BLaER1 treated with 17β-estradiol and CSF1 and Interleukin-3, amounts not matched to agents 10 nM and 100 nM (cell line): ENCODE measurements around the gene RNLS.
"Not testable (repeated sequence)": the region's sequence is repeated elsewhere in the genome, so short reads cannot be mapped to it uniquely, and the experiment has no call there.

Experiments used
- H3K27ac ChIP-seq, 11 experiments: shearing (Covaris generic); formaldehyde crosslinking; 2 replicates each; pipeline ENCODE4 v1.8.1; 2022
- H3K27me3 ChIP-seq, 11 experiments: shearing (Covaris generic); formaldehyde crosslinking; 2 replicates each; pipeline ENCODE4 v1.8.1; 2022
- H3K36me3 ChIP-seq, 11 experiments: shearing (Covaris generic); formaldehyde crosslinking; 2 replicates each; pipeline ENCODE4 v1.8.1; 2022
- H3K4me1 ChIP-seq, 10 experiments: shearing (Covaris generic); formaldehyde crosslinking; 2 replicates each; pipeline ENCODE4 v1.8.1; 2022
- H3K4me2 ChIP-seq, 11 experiments: shearing (Covaris generic); formaldehyde crosslinking; 2 replicates each; pipeline ENCODE4 v1.8.1; 2022
- H3K4me3 ChIP-seq, 10 experiments: shearing (Covaris generic); formaldehyde crosslinking; 2 replicates each; pipeline ENCODE4 v1.8.1; 2022
- H3K9ac ChIP-seq, 11 experiments: shearing (Covaris generic); formaldehyde crosslinking; 2 replicates each; pipeline ENCODE4 v1.8.1; 2022
- H3K9me3 ChIP-seq, 11 experiments: shearing (Covaris generic); formaldehyde crosslinking; replicated peaks in 1 of 11; 2 replicates each; pipeline ENCODE4 v1.8.1; 2022
- H4K20me1 ChIP-seq, 11 experiments: shearing (Covaris generic); formaldehyde crosslinking; 2 replicates each; pipeline ENCODE4 v1.8.1; 2022
- Cebpa-rat ChIP-seq, 11 experiments: shearing (Covaris generic); IDR thresholded peaks; 2 replicates each; pipeline ENCODE4 v1.8.1; 2022

Gene RNLS

DNA sequence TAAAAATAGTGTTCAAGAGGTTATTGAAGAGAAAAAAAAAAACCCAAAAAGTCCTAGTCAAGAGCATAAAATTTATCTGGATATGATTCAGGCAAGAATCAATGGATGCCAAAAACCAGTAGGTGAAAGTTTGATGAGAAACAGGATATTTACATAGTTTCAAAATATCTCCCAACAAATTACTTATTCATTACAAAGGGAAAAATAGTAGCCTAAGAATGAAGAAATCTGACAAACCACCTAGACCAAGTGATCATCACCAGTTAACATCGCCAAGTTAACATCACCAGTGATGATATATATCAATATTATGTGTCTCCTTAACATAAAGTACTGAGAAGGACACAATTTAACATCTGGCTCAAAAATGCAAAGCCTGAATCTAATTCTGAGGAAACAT is 85.2 kb downstream of the RNLS start:
- no peak overlapping the region for H3K27ac ChIP-seq
- no peaks in the 10 kb centered on the region for H3K36me3 ChIP-seq
- peaks cover 0 to 27% (median 12%) of the 10 kb centered on the region in 10 experiments; a peak in 10 of 20 replicates for H3K4me1 ChIP-seq
- H3K9me3 ChIP-seq, result no peaks in the 10 kb centered on the region; a peak in 1 of 22 replicates
- H3K4me2 ChIP-seq, result no peak overlapping the region
- H3K4me3 ChIP-seq, result no peak overlapping the region
- H3K9ac ChIP-seq, result no peak overlapping the region
- H4K20me1 ChIP-seq, result no peaks in the 10 kb centered on the region
- no peak for TF ChIP-seq Cebpa-rat (IDR thresholded peaks at IDR 0.05)
- no peaks in the 10 kb centered on the region for H3K27me3 ChIP-seq

DNA sequence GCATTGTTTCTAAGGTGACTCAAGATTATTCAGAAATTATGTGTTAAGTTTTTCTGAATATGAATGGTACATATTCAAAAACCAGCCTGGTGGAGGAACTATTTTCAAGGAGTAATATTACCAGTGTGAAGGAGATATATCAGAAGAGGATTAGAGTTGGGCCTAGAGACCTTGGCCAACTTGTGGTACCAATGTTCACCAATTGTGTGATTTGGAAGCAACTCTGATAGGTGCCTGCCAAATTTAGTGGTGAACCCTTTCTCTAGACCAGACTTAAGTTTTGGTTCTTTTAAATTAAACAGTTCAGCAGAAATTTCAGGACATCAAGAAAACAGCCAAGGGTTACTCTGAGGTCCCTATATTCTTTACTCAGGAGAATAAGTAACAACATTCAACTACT is 88.6 kb downstream of the RNLS start:
- Histone ChIP-seq H4K20me1 (no peaks in the 10 kb centered on the region), H3K9ac (no peak overlapping the region), H3K9me3 (no peaks in the 10 kb centered on the region), H3K36me3 (no peaks in the 10 kb centered on the region), H3K27ac (no peak overlapping the region), H3K4me2 (peak overlapping the region in 7 of 11 experiments; percentile 2 to 46 (median 31); a peak in 8 of 22 replicates), H3K27me3 (no peaks in the 10 kb centered on the region), H3K4me3 (no peak overlapping the region), H3K4me1 (peaks cover 17 to 54% (median 39%) of the 10 kb centered on the region in 10 experiments)
- no peak for TF ChIP-seq Cebpa-rat (IDR thresholded peaks at IDR 0.05)

DNA sequence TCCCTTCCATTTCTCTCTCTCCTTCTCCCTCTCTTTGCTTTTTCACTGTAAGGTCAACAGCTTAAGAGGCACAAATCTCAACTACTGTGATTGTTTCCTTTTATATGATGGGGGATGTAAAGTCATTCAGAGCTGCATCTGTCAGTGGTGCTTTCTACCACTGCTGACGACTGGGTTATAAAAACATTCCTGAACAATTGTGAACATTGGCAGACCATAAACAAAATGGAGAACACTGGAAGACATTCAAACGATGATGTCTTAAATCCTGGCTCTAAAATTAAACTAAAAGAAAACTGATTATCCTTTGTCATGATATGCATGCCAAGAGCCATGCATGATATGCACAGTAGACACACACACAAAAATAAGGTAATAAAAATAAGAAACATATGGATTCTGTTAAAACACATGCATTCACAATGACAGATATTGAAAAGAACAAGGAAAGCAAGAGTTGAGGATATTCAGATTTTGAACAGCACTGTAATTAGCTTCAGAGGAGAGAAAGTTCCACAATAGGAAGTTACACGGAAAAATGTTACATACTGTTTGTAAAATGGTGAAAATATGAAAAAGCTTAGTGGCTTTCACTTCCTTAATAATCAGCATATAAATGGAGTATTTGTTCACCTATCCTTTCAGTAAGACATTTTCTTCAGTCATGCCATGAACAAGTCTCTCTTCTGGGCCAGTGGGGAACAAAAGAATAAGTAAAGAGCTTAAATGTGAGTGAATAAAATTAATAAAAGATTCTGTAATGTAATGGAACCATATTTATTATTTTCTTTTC is 89.2 kb downstream of the RNLS start:
- no peaks in the 10 kb centered on the region for H3K9me3 ChIP-seq
- no peaks in the 10 kb centered on the region for H4K20me1 ChIP-seq
- no peak overlapping the region for H3K27ac ChIP-seq
- peak overlapping the region in 4 of 11 experiments; percentile 2 to 36 (median 33); a peak in 4 of 22 replicates for H3K4me2 ChIP-seq
- no peaks in the 10 kb centered on the region for H3K36me3 ChIP-seq
- no peak overlapping the region for H3K4me3 ChIP-seq
- TF ChIP-seq Cebpa-rat (IDR thresholded peaks at IDR 0.05), result no peak
- H3K4me1 ChIP-seq, result peaks cover 17 to 59% (median 42%) of the 10 kb centered on the region in 10 experiments
- H3K9ac ChIP-seq, result no peak overlapping the region
- no peaks in the 10 kb centered on the region for H3K27me3 ChIP-seq

DNA sequence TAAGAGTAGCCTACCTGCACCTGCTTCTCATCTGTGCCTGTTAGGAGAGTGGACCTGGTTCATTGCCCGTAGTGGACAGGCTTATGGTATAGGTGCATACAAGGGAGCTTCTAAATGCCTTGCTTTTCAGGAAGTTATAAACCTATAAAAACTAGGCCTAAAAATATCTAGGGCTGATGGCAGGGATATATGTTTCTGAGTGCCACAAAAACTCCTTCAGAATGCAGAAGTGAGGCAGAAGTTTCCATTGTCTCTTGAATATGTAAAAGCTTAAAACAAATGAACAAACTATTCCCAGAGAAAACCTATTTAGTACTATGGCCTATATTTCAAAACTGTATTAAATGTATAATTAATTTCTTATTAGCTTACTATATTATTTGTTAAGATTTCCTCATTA is 91.8 kb downstream of the RNLS start:
- Histone ChIP-seq H3K36me3 (no peaks in the 10 kb centered on the region), H3K9me3 (peaks cover 0 to 5% (median 0%) of the 10 kb centered on the region in 11 experiments; a peak in 1 of 22 replicates), H3K4me3 (peak overlapping the region in 1 of 10 experiments; percentile 22; a peak in 1 of 20 replicates), H3K27me3 (no peaks in the 10 kb centered on the region), H3K9ac (peak overlapping the region in 6 of 11 experiments; percentile 8 to 60 (median 38); a peak in 7 of 22 replicates), H3K27ac (peak overlapping the region in 8 of 11 experiments; percentile 67 to 81 (median 75); a peak in 16 of 22 replicates), H3K4me1 (peaks cover 17 to 57% (median 42%) of the 10 kb centered on the region in 10 experiments), H3K4me2 (peak overlapping the region; percentile 31 to 88 (median 70); a peak in 21 of 22 replicates), H4K20me1 (no peaks in the 10 kb centered on the region)
- no peak for TF ChIP-seq Cebpa-rat (IDR thresholded peaks at IDR 0.05)

DNA sequence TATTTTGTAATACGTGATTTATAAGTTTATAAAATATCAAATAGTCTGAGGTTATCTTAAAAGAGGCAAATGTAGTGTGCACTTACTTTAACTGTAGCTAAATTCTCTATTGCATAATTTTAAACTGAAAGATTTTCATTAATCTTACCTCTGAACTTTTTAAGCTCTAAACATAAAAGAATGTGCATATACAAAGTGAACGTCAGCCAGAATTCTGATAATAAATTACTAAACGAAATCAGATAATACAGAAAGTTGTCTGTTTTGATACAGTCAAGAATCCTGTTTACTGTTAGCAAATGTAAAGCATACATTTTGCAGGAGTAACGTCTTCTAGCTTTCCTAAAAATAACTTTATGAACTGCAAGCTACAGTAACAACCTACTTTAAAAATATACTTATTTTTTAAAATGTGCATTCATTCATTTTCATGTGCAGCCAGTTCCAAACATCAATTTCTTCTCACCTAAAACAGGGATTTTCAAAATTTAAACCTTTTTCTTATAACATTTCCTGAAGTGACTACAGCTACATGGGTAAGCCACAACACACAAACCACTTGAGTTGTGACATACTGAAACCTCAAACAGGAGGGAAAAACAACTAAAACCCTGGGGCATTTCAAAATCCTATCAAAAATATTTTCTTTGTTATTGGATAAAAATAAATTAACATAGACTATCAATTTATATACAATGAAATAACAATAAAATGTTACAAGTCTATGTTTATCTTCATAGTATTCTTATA is 92.7 kb downstream of the RNLS start:
- Histone ChIP-seq H3K4me3 (no peak overlapping the region), H3K27me3 (no peaks in the 10 kb centered on the region), H3K9ac (peak overlapping the region in 5 of 11 experiments; percentile 8 to 52 (median 36); a peak in 6 of 22 replicates), H4K20me1 (no peaks in the 10 kb centered on the region), H3K27ac (peak overlapping the region in 8 of 11 experiments; percentile 67 to 81 (median 75); a peak in 16 of 22 replicates), H3K4me1 (peaks cover 17 to 48% (median 33%) of the 10 kb centered on the region in 10 experiments), H3K9me3 (peaks cover 0 to 5% (median 0%) of the 10 kb centered on the region in 11 experiments; a peak in 1 of 22 replicates), H3K36me3 (no peaks in the 10 kb centered on the region), H3K4me2 (peak overlapping the region; percentile 31 to 88 (median 70); a peak in 19 of 22 replicates)
- peak in 1 of 11 experiments; percentile 63; a peak in 2 of 22 replicates for TF ChIP-seq Cebpa-rat (IDR thresholded peaks at IDR 0.05)

DNA sequence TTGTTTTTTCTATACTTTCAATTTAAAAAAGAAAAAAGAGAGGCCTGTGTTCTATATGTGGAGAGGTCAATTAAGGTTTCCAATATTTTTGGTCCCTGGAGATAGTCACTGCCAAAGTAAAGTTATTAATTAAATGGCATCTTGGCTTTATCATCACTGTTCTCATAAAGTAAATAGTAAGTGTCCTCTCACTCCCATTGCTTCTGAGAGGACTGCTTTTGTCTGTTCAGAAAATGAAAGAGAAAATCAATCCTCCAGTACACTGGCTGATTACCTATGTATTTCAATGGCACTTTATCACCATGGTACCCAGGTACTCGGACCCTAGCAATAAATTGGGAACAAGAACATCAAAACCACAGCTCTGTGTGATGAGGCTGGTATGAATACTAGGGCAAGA is 94.0 kb downstream of the RNLS start:
- Histone ChIP-seq H3K4me2 (peak overlapping the region in 4 of 11 experiments; percentile 1 to 88 (median 54); a peak in 3 of 22 replicates), H3K9me3 (peaks cover 0 to 5% (median 0%) of the 10 kb centered on the region in 11 experiments; a peak in 1 of 22 replicates), H3K4me3 (no peak overlapping the region), H3K36me3 (no peaks in the 10 kb centered on the region), H3K27ac (peak overlapping the region in 3 of 11 experiments; percentile 75 to 77 (median 76); a peak in 3 of 22 replicates), H4K20me1 (no peaks in the 10 kb centered on the region), H3K9ac (no peak overlapping the region), H3K4me1 (peaks cover 17 to 37% (median 29%) of the 10 kb centered on the region in 10 experiments), H3K27me3 (no peaks in the 10 kb centered on the region)
- no peak for TF ChIP-seq Cebpa-rat (IDR thresholded peaks at IDR 0.05)

DNA sequence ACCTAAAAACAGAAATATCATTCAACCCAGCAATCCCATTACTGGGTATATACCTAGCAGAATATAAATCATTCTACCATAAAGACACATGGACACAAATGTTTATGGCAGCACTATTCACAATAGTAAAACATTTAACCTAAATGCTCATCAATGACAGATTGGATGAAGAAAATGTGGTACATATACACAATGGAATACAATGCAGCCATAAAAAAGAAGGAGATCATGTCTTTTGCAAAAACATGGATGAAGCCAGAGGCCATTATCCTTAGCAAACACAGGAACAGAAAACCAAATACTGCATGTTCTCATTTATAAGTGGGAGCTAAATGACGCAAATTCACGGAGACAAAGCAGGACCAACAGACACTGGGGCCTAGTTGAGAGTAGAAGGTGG is 96.3 kb downstream of the RNLS start:
- H3K9me3 ChIP-seq, H3K9ac ChIP-seq, H3K36me3 ChIP-seq, H3K4me2 ChIP-seq, H3K27ac ChIP-seq, H3K27me3 ChIP-seq, H3K4me3 ChIP-seq, H4K20me1 ChIP-seq: not testable (repeated sequence)
- peaks cover 17 to 28% (median 22%) of the 10 kb centered on the region in 10 experiments for H3K4me1 ChIP-seq

DNA sequence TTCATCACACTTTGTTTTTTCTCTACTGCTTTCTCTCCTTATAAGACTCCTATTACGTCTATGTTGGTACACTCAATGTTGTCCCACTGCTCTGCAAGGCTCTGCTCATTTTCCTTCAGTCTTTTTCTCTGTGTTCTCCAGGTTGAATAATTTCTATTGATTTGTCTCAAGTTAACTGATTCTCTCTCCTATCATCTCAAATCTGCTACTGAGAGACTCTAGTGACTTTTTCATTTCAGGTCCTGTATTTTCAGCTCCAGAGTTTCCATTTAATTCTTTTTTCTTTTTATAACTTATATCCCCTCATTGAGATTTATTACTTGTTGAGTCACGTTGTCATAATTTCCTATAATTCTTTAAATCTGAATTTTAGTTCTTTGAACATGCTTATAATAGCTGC is 100.9 kb downstream of the RNLS start:
- Histone ChIP-seq H3K9me3 (peaks cover 0 to 5% (median 0%) of the 10 kb centered on the region in 11 experiments; a peak in 2 of 22 replicates), H3K36me3 (no peaks in the 10 kb centered on the region), H3K27ac (no peak overlapping the region), H3K4me3 (no peak overlapping the region), H3K9ac (no peak overlapping the region), H4K20me1 (no peaks in the 10 kb centered on the region), H3K27me3 (no peaks in the 10 kb centered on the region), H3K4me2 (no peak overlapping the region), H3K4me1 (no peaks in the 10 kb centered on the region)
- TF ChIP-seq Cebpa-rat (IDR thresholded peaks at IDR 0.05), result no peak

DNA sequence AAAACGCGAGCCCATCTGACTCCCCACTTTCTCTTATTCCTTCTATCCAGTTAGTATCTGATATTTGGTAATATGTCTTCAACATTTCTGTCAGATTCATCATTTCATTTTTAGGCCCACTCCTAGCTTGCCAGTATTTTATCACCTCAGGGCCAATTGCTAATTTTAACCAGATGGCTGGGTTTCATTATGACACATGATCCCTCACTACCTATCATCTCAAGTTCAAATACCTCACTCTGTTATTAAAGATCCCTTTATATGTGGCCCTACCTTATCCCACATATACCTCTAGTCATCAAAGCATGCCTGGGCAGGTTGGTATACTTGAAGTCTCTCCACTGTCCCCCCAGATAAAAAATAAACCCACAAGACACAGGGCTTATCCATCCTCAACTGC is 104.9 kb downstream of the RNLS start:
- Histone ChIP-seq H3K4me3 (no peak overlapping the region), H3K9ac (no peak overlapping the region), H3K27me3 (no peaks in the 10 kb centered on the region), H3K4me2 (no peak overlapping the region), H3K9me3 (peaks cover 0 to 4% (median 0%) of the 10 kb centered on the region in 11 experiments; a peak in 1 of 22 replicates), H4K20me1 (no peaks in the 10 kb centered on the region), H3K36me3 (no peaks in the 10 kb centered on the region), H3K27ac (no peak overlapping the region), H3K4me1 (no peaks in the 10 kb centered on the region)
- no peak for TF ChIP-seq Cebpa-rat (IDR thresholded peaks at IDR 0.05)
